Measurements from ENCODE around the gene ATM.

DNA sequence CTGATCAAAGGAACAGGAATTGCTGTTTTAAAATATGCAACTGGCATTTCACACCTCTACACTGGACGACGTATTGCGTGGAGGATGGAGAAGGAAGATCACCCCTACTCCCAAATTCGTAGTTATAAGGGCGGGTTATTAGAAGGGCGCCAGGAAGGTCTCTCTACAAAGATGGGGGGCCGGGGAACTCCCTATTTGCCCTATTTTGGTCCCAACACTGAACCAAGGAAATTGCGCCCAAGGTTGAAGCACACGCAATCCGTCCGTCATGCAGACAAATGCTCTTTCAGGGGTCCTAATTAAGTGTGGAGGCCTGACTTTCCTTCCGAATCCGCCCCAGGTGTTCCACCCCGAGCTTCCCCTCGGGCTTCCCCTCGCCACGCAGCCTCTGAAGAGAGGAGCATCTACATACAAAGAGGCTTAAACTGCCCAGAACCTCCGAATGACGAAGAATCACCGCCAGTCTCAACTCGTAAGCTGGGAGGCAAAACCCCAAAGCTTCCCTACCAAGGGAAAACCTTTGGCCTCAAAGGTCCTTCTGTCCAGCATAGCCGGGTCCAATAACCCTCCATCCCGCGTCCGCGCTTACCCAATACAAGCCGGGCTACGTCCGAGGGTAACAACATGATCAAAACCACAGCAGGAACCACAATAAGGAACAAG lies 825 bp upstream of the ATM start:
- TF ChIP-seq CTCF (IDR thresholded peaks at IDR 0.05) (no peak), POLR2AphosphoS5 (IDR thresholded peaks at IDR 0.05) (no peak)
